Hepatocyte (in vitro differentiated cells): ENCODE data around the gene ATP1B2. TPM values are rescaled to one million over a fixed set of nuclear protein-coding genes. Genes with fewer than 3 reads are reported as not detected.

Source experiments
- DNase-seq: peaks from one replicate; pipeline ENCODE4 v3.0.0-alpha.2; 2016; ENCODE audit warnings: low spot score
- H2AFZ ChIP-seq: fragments of 200-600 bp; sonication (generic); 2 replicates; pipeline ENCODE4 v1.6.0; 2016; ENCODE audit warnings: antibody characterized with exemption, mild to moderate bottlenecking
- H3K27ac ChIP-seq: fragments of 200-600 bp; sonication (generic); 2 replicates; pipeline ENCODE4 v1.5.1; 2016; ENCODE audit warnings: mild to moderate bottlenecking
- H3K27me3 ChIP-seq: fragments of 200-600 bp; sonication (generic); 2 replicates; pipeline ENCODE4 v1.6.1; 2016
- H3K36me3 ChIP-seq: fragments of 200-600 bp; sonication (generic); replicated peaks from 2 replicates; pipeline ENCODE4 v1.5.1; 2016; ENCODE audit warnings: low read depth; ENCODE audit not compliant: insufficient read depth
- H3K4me1 ChIP-seq: fragments of 200-600 bp; sonication (generic); 2 replicates; pipeline ENCODE4 v1.5.1; 2016; ENCODE audit warnings: mild to moderate bottlenecking, moderate library complexity; ENCODE audit not compliant: insufficient read depth
- H3K4me2 ChIP-seq: fragments of 200-600 bp; sonication (generic); 2 replicates; pipeline ENCODE4 v1.6.0; 2016
- H3K4me3 ChIP-seq: fragments of 200-600 bp; sonication (generic); 2 replicates; pipeline ENCODE4 v1.5.1; 2016; ENCODE audit warnings: mild to moderate bottlenecking
- H3K79me2 ChIP-seq: fragments of 200-600 bp; sonication (generic); 2 replicates; pipeline ENCODE4 v1.6.0; 2017; ENCODE audit warnings: mild to moderate bottlenecking
- H3K9me2 ChIP-seq: fragments of 200-600 bp; sonication (generic); replicated peaks from 2 replicates; pipeline ENCODE4 v1.6.0; 2017; ENCODE audit warnings: mild to moderate bottlenecking; ENCODE audit not compliant: insufficient read depth
- H3K9me3 ChIP-seq: fragments of 200-600 bp; sonication (generic); 2 replicates; pipeline ENCODE4 v1.5.1; 2016; ENCODE audit warnings: low read depth, mild to moderate bottlenecking
- H4K20me1 ChIP-seq: fragments of 200-600 bp; sonication (generic); 2 replicates; pipeline ENCODE4 v1.6.0; 2016; ENCODE audit warnings: mild to moderate bottlenecking; ENCODE audit not compliant: insufficient read depth, poor library complexity, severe bottlenecking
- EZH2 ChIP-seq: fragments of 200-600 bp; sonication (generic); IDR thresholded peaks from 2 replicates; pipeline ENCODE4 v1.6.1; 2016; ENCODE audit warnings: antibody characterized with exemption, mild to moderate bottlenecking, borderline replicate concordance
- EZH2phosphoT487 ChIP-seq: fragments of 200-600 bp; sonication (generic); IDR thresholded peaks from one replicate; pipeline ENCODE4 v1.6.1; 2018; ENCODE audit warnings: antibody characterized with exemption, mild to moderate bottlenecking, low read depth, moderate library complexity; ENCODE audit not compliant: unreplicated experiment, severe bottlenecking
- WGBS: methylation state at CpG from one replicate; pipeline ENCODE4 v1.1.6; 2016; ENCODE audit warnings: low lambda C conversion rate; ENCODE audit errors: missing lambda C conversion rate; 5-methylcytosine and 5-hydroxymethylcytosine counted together
- polyA plus RNA-seq: library from polyadenylated mRNA; unstranded; fragments of >200 nt; fragmentation: Nextera tagmentation; extraction: Ambion mirVana; gene quantifications from 2 replicates; pipeline ENCODE4 v1.2.1, GENCODE V29; 2016
- total RNA-seq: library from RNA; depleted of rRNA; stranded (reverse); fragments of >200 nt; gene quantifications from 2 replicates; pipeline ENCODE4 v1.2.3, GENCODE V29; 2014
- TF ChIP-seq, protein P1 (sequence below): fragments of 200-600 bp; sonication (generic); IDR thresholded peaks from 2 replicates; pipeline ENCODE4 v1.5.1; 2016; ENCODE audit warnings: antibody characterized with exemption, mild to moderate bottlenecking; ENCODE audit not compliant: poor library complexity

The ATP1B2 gene
- total and polyA plus RNA-seq, 2 experiments from 2014 or later: 0.23 to 2.5 TPM

DNA sequence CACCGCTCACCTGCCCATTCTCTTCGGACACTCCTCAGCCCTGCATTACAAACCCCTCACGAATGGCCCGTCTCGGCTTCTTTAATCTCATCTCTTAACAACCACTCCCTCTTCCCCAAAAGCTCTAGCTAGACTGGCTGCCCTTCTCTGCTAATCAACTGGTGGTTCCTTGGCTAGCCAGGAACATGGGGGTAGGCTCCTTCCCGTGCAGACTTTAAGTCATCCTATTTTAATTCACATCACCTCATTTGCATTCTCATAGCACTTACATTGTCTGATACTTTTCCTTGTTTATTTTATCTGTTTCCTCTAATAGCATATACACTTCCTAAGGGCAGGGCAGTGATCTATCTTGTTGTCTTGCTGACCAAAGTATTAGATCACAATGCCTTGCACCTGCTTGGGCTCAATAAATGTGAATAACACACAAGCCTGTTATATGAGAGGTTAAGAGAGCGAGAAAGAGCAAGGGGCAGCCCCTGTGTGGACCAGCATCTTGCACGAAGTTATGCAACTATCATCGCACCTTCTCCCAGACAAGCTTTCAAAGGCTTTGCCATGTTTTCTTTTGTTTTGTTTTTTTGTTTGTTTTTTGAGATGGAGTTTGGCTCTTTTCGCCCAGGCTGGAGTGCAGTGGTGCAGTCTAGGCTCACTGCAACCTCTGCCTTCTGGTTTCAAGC lies 26.8 kb downstream of the ATP1B2 start:
- Histone ChIP-seq H3K4me2 (no peak overlapping the region), H4K20me1 (no peaks in the 10 kb centered on the region), H3K9me3 (no peaks in the 10 kb centered on the region), H3K4me1 (no peaks in the 10 kb centered on the region), H3K9me2 (no peaks in the 10 kb centered on the region), H3K36me3 (no peaks in the 10 kb centered on the region), H3K79me2 (peaks cover 51% of the 10 kb centered on the region), H3K27me3 (no peaks in the 10 kb centered on the region), H3K4me3 (no peak overlapping the region), H3K27ac (no peak overlapping the region), H2AFZ (no peak overlapping the region)
- WGBS: 69% methylated on average over 10 of the region's 10 CpGs
- no peak for DNase-seq
- no peak for TF ChIP-seq EZH2
- no peak for TF ChIP-seq EZH2phosphoT487
- TF ChIP-seq, protein P1, sequence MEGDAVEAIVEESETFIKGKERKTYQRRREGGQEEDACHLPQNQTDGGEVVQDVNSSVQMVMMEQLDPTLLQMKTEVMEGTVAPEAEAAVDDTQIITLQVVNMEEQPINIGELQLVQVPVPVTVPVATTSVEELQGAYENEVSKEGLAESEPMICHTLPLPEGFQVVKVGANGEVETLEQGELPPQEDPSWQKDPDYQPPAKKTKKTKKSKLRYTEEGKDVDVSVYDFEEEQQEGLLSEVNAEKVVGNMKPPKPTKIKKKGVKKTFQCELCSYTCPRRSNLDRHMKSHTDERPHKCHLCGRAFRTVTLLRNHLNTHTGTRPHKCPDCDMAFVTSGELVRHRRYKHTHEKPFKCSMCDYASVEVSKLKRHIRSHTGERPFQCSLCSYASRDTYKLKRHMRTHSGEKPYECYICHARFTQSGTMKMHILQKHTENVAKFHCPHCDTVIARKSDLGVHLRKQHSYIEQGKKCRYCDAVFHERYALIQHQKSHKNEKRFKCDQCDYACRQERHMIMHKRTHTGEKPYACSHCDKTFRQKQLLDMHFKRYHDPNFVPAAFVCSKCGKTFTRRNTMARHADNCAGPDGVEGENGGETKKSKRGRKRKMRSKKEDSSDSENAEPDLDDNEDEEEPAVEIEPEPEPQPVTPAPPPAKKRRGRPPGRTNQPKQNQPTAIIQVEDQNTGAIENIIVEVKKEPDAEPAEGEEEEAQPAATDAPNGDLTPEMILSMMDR: no peak

DNA sequence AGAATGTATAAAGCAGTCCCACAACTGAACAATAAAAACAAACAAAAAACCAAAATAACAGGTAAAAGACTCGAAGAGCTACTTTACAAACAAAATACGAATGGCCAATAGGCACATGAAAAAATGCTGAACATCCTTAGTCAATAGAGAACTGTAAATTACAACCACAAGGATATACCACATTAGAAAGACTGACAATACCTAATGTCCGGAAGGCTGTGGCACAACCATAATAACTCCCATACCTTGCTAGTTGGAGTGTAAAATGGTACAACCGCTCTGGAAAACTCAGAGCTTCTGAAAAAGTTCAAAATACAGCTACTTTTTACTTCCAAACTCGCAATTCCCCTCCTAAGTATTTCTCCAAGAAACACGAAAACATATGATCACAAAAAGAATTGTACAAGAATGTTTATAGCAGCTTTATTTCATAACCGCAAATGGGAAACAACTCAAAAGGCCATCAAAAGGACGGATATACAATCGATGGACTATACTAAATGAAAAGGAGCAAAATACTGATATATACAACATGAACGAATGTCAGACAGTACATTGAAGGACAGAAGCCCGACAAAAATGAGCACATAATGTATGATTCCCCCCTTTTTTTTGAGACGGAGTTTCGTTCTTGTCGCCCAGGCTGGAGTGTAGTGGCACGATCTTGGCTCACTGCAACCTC lies 34.3 kb downstream of the ATP1B2 start:
- Histone ChIP-seq H3K36me3 (no peaks in the 10 kb centered on the region), H3K4me1 (peaks cover 23% of the 10 kb centered on the region), H3K4me2 (peak overlapping the region; percentile 82), H3K27ac (peak overlapping the region; percentile 99), H4K20me1 (no peaks in the 10 kb centered on the region), H3K79me2 (peaks cover 73% of the 10 kb centered on the region), H3K27me3 (no peaks in the 10 kb centered on the region), H3K9me3 (no peaks in the 10 kb centered on the region), H3K4me3 (peak overlapping the region; percentile 51), H3K9me2 (no peaks in the 10 kb centered on the region), H2AFZ (peak overlapping the region; percentile 42)
- no peak for TF ChIP-seq EZH2phosphoT487
- TF ChIP-seq EZH2: no peak
- TF ChIP-seq, protein P1: no peak
- no peak for DNase-seq
- WGBS: 81% methylated on average over 15 of the region's 15 CpGs

DNA sequence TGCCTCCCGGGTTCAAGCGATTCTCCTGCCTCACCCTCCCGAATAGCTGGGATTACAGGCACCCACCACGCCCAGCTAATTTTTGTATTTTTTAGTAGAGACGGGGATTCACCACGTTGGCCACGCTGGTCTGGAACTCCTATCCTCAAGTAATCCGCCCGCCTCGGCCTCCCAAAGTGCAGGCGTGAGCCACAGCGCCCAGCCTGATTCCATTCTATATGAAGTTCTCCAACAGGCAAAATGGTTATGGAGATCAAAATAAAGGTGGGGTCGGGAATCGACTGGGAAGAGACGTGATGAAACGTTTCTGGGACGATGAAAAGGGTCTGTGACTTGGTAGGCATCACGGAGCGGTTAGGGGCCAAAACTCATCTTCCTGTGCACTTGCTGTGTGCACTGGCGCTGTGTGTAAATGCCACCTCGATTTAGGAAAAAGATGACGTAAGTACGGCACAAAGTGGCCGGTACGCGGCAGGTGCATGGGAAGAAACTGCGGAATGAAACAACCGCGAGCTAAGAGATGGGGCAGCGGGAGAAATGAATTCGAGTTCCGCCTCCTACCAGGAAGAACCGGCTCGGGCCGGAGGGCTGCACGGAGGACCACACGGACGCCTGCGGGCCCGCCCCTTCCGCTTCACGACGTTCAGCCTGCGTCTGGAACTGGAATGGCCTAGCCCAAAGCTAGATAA lies 35.0 kb downstream of the ATP1B2 start:
- Histone ChIP-seq H3K4me3 (peak overlapping the region; percentile 79), H2AFZ (peak overlapping the region; percentile 42), H3K4me1 (peaks cover 23% of the 10 kb centered on the region), H4K20me1 (no peaks in the 10 kb centered on the region), H3K27me3 (no peaks in the 10 kb centered on the region), H3K27ac (peak overlapping the region; percentile 99), H3K36me3 (no peaks in the 10 kb centered on the region), H3K9me3 (no peaks in the 10 kb centered on the region), H3K79me2 (peaks cover 70% of the 10 kb centered on the region), H3K4me2 (peak overlapping the region; percentile 82), H3K9me2 (no peaks in the 10 kb centered on the region)
- WGBS: 8% methylated on average over 44 of the region's 44 CpGs
- TF ChIP-seq, protein P1: no peak
- TF ChIP-seq EZH2phosphoT487 (no peak), EZH2 (no peak)
- DNase-seq: peak; percentile 97
